Frontal cortex (tissue), 4 donors: ENCODE measurements around the gene HHEX. TPM values are rescaled to one million over a fixed set of nuclear protein-coding genes. Genes with fewer than 3 reads are reported as not detected.

Experiments
- DNase-seq, 2 donors: peaks; one replicate each; pipeline ENCODE4 v3.0.0; 2012; ENCODE audit warnings: low spot score in 2 of 2
- FAIRE-seq: peaks from 2 replicates; lab custom pipeline; 2012; peaks lifted over from hg19 to GRCh38; lab: Jason Lieb, UNC
- total RNA-seq: library from RNA; depleted of rRNA; stranded (reverse); fragments of >200 nt; gene quantifications from one replicate; pipeline ENCODE4 v1.2.3, GENCODE V29; 2014
- donor health status: control.
- donor health status: control.
- donor health status: control.

Gene HHEX
- total RNA-seq, 1 donor from 2014 or later: 0.82 TPM

DNA sequence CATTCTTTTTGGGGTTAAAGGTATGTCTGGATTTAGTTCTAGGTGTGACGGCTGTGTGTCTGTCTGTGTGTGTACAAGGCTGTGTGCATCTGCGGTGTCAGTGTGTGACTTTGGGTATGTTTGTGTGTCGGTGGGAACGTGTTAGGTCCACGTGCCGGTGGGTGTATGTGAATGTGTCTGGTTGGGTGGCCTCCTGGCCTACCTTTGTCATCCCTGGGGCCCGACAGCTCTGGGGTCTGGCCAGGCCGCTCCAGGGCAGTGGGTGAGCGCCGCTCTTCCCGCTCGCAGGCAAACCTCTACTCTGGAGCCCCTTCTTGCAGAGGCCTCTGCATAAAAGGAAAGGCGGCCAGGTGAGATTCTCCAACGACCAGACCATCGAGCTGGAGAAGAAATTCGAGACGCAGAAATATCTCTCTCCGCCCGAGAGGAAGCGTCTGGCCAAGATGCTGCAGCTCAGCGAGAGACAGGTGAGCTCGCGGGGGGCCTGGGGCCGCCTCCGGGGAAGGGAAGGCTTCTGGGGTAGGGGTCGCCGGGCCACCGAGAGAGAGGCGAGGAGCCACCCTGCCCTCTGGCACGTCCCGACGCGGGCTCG lies 2.4 kb downstream of the HHEX start:
- DNase-seq (no peak), FAIRE-seq (no peak)

DNA sequence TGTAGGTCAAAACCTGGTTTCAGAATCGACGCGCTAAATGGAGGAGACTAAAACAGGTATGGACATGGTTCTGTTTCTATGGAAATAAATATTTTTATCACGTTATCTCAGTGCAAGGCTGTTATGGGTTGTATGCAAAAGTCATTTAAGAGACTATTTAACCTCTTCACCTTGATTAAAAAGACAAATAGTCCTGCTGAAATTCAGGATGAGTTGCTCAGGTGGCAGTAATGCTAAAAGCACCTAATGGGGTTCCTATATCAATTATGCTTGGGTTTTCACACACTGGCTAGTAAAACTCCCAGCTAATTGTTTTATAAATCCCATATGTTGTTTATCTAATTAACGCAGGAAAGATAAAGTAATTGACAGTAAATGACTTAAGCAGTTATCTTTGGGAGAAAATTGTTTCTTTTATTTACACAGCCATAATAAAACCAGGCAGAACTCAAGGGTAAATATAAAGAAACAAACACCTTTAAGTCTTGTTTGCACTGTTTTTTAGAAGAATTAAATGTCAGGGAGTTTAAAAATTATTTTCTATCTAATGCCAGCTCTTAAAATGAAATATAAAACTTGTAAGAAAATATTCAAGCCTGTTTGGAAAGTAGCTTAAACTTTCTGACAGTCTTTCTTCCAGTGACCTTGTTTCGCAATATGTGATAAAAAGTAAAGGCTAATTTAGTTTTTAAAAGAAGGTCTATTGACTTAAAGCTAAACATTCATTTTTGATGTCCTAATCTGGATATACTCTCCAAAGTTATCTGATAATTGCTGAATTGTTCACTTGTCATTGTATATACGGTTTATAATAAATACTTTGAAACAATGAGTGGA lies 3.2 kb downstream of the HHEX start:
- DNase-seq (no peak), FAIRE-seq (no peak)

DNA sequence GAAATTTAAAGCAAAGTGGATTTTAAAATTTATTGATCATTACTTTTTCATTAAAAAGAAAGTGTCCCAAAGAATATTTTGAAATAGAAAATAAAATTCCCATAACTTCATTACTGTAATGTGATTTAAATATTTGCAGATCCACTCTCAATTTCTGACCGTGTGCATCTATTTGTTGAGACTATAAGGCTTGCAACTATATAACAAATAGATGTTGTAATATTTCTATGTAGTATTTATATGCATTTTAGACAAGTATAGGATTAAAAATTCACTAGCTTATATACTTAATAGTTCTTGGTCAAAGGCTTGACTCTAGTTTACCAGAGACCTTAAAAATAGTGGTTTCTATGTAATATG lies 3.8 kb downstream of the HHEX start:
- FAIRE-seq (no peak), DNase-seq (no peak)

DNA sequence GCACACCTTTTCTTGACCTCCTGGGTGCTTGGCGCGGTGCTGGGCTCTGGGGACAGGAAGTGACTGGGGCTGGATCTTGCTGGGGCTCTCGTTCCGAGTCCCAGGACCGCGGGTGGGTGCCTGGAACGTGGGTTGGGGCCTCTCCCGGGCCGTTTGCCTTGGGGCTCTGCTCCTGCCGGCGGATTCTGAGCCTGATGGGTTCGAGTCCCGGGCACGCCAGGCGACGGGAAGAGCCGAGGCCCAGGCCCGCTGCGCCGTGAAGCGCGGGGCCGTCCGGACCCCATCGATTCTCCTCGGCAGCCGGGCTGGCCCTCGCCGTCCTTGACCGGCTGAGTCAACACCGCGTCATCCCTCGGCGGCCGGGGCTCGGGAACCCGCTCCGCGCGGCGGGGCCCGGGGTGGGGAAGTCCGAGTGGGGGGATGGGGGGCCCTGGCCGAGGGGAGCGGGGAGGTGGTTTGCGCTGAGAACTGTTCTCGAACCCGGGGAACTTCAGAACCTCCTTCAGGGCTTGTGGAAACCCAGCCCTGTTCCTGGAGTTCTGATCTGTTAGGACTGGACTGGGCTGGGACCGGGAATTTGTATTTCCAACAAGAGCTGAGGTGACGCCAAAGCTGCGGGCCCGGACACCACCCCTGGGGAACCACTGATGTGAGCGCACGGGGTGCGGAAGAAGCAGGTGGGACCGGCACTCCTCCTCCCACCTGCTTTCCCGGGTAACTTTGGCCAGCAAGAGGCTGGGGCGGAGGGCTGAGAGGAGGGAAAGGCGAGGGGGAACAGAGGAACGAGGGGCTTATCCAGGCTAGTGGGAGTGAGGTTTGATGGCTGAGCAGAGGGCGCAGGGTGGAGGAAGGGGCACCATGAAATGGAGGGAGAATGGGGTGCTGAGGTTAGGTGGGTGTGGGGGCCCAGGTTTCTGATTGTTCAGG lies 6.2 kb downstream of the HHEX start:
- FAIRE-seq (no peak), DNase-seq (no peak)

DNA sequence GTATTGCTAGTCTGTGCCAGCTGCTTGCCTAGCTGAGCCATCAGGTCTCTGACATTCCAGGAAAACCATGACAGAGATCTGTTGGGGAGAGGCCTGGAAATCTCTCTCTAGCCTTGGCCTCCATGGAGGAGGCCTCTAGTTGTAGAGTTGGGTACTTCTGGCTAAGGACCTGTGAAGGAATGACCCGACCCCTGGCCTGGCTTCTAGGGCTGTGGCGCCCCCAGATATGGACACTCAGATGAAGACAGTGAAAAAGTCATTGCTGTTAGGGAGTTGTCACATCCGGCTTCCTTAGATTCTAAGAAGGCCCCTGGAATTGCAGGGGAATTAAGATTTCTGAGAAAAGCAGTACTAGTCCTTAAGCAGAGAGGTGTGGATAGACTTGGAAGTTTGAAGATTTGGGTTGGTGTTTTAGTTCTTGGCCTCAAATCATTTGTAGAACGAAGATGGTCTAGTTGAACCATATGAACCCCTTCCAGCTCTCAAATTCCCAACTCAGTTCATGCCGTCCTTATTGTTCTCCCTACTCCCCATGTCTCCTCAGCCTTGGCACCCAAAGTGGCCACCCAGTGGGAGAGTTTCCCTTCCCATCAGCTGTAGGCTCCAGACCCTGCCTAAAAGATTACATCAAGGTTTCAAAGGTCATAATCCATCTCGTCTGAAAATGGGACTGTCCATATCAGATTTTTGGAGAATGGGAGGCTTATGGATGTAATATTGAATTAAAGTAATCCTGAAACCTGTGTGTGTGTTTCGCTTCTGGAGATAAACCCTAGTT lies 7.0 kb downstream of the HHEX start:
- DNase-seq (no peak), FAIRE-seq (no peak)

DNA sequence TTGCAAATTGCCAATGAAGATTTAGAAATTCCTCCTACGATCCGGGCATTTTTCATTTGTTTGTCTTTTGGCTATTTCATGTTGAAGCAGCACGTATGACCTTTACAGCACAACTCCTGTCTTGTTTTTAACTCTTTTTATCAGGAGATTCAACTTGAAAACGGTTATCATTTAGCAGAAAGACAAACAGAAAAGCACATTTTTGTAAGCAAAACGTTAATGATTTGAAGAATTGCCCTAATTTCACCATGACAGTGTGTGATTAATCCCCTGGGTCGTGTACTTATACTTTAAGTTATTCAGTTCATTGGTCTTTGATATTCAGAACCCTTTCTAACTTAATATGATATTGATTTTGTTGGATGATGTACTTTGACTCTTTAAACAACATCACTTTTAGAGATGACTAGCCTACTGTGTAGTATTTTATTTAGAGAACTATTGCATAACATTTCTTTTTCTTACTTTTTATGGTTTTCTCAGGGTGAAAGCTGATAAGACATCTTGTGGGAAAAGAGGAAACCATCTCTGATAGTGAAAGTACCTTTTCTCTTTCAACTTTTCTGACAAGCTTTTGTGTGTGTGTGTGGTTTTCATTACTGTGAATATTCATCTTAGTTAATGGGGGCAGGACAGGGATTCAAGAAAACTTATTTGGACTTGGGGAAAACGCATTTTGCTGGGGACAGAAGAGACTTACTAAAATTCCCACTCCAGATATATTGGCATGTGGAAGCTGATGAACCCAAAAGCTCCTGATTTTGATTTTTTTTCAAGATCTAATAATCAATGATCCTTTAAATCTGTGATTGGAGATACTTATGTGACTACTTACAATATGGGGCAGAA lies 8.1 kb downstream of the HHEX start:
- FAIRE-seq: no peak
- DNase-seq: no peak

DNA sequence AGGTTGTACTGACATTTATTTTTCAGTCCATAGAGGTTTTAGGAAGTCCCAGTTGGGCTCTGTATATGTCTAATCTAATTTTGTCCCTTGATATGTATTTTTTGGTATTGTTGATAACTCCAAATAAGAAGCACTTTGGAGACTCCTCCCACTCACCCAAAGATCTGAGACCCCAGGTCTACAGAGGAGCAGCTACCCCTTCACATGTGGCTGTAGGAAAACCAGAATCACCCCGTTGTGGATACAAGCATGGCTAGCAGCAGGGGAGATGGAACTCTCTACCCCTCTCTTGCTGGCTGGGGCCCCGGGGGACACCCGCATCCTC lies 9.4 kb downstream of the HHEX start:
- DNase-seq (no peak), FAIRE-seq (no peak)

DNA sequence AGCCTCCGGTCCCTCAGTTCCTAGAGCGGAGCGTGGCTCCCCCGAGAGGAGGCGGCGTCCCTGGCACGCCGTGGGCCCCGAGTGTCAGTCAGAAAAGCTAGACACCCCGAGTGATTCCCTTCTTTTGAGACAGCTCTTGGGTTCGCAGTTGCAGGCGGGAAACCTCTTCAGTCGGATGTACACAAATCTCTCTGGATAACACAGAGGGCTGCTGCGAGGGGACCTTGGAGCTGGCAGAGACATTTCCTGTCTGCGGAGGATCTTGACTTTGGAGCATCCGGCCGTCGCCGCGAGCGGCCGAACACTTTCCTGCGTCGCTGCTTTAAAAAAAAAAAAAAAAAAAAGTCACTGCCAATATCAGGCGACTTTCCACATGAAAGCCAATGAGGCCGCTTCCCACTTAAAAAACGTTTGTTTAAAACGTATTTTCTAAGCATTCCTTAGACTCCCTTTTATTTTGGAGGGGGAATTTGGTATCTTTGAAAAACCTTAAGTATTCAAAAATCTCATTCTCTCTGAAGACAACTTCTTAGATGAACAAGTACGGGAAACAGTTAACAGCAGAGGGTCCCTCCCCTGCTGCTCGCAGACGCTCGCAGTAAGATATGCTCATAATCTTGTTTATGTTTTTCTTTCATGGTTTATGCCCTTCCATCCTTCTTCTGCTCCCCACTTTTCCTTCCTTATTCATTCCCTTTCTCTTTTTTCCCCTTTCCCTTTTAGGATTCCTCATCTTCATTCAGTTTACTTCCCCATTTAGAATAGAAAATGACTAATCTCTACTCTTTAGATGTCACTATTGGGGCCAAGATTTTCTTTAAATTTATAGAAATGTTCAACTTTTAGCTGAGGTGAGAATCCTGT lies 10.0 kb downstream of the HHEX start:
- peak in 1 of 2 donors; percentile 33 for DNase-seq
- FAIRE-seq: no peak

DNA sequence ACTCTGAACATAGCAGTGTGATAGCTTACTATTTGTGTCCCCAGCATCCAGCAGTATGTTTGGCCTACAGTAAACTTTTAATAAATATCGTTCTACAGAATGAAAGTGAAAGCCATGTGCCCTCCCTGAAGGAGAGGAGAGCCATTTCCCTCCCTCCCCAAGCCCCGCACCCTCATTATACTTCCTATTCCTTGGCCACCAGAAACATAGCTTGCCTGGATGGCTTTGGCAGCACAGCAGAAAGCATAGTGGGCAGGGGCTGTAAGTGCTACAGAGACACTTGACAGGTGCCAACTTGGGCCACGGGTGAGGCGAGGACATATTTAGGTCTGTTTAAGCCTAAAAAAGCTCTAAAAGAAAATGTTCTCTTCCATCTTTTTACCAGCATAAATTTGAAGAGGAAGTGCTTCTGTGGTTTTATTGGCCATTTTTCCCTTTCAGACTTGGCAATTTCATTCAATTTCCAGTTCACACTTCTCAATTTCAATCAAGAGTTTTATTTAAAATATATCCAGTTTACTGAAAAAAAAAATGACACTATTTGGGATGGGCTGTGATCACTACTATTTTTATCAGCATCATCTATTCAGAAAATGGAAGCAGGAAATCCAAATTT lies 12.7 kb downstream of the HHEX start:
- no peak for DNase-seq
- FAIRE-seq: no peak

DNA sequence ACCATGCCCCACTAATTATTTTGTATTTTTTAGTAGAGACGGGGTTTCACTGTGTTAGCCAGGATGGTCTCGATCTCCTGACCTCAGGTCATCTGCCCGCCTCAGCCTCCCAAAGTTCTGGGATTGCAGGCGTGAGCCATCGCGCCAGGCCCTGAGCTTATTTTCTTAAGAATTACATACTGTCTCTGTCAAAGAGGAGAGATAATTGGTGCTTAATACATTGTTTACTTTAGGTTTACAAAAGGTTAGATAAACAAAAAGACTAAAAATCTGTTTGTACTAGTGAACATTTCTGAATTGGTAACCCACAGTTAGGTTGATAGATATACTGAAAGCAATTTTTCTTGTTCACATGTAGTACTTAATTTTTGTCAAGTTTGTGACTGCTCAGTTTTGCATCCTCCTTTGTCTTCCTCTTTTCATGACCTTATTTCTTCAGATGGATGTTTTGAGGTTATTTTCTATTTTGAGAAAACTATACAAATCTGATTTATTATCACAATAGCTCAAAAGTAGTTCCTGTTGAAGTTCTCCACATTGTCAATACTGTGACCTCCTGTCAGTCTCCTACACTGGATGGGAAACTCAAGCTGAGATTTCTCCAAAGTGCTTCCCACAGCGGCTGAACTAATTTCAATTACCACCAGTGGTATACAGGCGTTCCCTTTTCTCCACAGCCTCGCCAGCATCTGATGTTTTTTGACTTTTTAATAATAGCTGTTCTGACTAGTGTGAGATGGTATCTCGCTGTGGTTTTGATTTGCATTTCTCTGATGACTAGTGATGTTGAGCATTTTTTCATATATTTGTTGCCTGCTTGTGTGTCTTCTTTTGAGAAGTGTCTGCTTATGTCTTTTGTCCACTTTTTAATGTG lies 22.5 kb downstream of the HHEX start:
- no peak for FAIRE-seq
- DNase-seq: no peak

DNA sequence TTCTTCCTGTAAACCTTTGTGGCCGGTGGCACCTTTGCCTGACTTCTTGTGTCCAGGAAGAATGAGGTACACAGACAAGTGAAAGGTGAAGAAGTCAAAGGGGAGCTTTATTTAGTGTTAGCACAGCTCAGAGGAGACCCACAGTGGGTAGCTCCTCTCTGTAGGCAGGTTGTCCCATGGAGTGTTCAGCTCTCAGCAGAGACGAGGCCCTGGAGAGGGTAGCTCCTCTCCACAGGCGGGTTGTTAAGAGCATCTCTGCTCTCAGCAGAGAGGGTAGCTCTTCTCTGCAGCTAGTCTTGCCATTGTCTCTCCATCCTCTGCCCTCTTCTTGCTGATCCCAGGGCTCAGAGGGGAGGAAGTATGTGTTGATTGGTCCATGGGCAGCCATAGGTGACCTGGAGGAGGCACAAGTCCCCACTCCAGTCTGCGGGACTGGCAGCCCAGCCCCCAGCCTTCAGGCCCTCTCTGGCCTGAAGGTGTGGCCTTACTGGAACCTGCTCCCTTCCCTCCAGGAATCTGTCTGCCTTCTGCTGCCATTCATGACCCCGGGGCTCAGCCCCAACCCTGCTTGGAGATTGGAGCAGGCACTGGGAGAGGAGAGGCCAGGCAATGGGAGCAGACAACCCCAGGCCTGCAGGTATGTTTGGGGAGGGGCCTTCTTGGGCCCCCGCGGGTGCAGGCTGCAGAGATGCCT lies 24.5 kb downstream of the HHEX start:
- no peak for DNase-seq
- FAIRE-seq: no peak

DNA sequence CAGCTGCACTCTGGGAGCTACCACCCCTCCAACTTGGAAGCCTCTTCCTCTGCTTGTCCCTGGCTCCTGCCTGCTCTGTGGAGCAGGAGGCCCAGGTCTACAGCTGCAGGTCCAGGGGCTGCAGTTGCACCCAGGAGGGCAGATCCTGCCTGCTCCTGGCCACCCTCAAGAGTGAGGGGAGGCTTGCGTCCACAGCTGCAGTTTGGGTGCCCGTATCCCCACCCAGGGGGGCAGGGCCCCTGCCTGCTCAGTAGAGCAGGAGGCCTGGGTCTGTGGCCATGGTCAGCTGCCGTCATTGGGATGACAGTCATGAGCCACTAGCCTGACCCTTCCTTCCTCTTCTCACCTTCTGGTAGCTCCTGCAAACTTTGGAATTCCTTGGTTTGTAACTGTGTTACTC lies 25.1 kb downstream of the HHEX start:
- FAIRE-seq (no peak), DNase-seq (no peak)

DNA sequence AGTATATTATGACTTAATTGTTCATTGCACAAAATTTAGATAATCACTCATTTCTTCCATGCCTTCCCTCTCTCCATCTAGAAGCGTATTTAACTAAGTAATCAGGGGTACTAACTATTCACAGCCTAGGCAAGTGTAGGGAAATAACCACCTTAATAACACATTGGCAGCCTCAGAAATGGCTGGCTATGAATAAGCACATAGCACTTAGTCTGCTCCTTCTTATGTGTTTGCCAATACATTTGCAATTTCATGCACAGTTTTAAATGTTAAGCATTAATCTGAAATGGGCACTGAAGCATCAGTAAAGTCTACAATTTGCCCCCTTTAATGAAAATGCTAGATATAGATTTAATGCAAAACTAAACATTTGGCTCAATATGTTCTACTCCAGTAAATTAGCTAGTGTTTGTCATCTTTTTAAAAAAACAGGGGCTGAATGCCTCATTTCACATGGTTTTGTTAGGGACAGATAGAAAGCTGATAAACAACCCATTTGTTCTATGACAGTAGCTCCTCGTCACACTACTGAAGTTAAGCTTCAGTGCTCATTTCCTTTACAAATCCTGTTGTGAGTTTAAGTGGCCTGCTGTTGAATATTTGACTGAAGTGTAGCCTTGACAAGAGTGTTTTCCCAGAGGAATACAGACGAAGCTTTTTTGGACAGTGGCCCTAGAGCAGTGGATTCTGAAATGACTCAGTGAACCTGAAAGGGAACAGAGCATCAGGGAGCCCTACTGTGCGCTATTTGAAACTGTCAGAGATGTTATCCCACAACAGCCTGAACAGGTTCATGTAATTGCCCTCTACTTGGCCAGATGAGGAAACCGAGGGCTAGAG lies 30.5 kb downstream of the HHEX start:
- FAIRE-seq (no peak), DNase-seq (no peak)

DNA sequence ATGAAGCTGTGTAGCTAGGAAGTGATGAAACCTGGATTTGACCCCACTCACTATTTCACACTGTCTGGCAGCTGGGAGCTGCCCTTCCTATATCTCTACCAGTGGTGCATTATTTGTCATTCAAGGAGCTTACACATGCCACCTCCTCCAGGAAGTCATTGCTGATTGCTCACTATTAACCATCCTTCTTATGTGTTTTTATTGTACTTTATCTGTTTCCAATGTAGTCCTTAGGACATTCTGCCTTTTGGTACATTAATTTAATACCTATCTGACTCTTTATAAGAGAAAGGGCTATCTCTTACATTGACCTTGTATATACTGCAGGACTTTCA lies 31.0 kb downstream of the HHEX start:
- DNase-seq (no peak), FAIRE-seq (no peak)

DNA sequence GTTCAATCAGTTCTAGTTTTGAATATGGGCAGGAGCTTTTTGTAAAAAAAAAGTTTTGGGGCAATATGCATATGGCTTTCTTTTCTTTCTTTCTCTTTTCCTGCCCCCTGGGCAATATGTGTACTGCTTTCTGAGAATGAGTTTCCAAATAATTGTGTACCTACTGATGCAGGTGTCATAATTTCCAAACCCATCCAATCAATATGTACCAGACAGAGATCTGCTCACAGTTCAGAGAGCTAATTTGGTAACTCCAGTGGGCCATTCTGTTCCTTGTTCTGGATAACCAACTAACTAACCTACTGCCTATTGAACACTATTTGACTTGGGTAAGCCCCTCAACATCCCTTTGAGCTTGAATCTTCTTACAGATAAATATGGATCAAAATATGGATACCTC lies 32.6 kb downstream of the HHEX start:
- no peak for FAIRE-seq

DNA sequence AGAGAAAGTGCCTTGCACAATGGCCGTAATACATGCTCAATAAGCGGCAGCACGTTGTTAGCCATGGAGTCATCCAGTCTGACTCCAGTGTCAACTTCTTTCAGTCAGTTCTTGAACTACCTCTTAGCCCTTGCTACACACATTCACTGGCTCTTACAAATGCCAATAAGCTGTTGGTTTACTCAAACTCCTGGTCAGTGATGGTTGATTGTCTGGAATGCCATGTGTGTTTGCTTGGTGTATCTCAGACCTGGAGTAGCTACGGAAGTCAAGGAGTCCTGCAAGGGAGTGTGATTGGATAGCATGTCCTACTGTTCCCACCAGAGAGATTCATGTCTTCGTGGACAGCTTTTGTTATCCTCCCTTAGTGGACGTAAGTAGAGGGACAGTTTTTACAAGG lies 37.4 kb downstream of the HHEX start:
- no peak for DNase-seq
- FAIRE-seq: no peak

More for the DNA sequence above, 32.6 kb downstream of the HHEX start:
- no peak for DNase-seq
